GM19455 (cell line): ENCODE results near the gene CEP85.
"Not testable (repeated sequence)": the region's sequence is repeated elsewhere in the genome, so short reads cannot be mapped to it uniquely, and the experiment has no call there.

Experiments used
- ATAC-seq: cut with Tn5 transposase; IDR thresholded peaks from one replicate; pipeline ENCODE4 v1.9.1; 2021; ENCODE audit not compliant: unreplicated experiment

Gene CEP85

DNA sequence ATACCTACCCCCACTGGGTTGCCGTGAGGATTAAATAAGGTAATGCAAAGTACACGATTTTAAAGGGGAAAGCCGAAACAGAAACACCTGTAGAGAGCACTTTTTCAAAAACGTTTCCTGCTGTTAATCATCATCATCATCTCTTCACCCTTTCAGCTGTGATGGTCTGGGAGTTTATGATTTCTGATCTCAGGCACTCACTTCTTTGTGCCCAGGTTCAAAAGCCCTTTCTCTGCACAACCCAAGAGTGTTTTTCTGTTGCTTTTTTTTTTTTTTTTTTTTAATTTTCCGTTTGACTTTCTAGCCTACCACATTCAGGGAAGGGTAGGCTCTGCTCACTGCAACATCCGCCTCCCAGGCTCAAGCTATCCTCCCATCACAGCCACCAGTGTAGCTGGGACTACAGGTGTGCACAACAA, 73.4 kb downstream of the CEP85 start:
- ATAC-seq, result no peak

DNA sequence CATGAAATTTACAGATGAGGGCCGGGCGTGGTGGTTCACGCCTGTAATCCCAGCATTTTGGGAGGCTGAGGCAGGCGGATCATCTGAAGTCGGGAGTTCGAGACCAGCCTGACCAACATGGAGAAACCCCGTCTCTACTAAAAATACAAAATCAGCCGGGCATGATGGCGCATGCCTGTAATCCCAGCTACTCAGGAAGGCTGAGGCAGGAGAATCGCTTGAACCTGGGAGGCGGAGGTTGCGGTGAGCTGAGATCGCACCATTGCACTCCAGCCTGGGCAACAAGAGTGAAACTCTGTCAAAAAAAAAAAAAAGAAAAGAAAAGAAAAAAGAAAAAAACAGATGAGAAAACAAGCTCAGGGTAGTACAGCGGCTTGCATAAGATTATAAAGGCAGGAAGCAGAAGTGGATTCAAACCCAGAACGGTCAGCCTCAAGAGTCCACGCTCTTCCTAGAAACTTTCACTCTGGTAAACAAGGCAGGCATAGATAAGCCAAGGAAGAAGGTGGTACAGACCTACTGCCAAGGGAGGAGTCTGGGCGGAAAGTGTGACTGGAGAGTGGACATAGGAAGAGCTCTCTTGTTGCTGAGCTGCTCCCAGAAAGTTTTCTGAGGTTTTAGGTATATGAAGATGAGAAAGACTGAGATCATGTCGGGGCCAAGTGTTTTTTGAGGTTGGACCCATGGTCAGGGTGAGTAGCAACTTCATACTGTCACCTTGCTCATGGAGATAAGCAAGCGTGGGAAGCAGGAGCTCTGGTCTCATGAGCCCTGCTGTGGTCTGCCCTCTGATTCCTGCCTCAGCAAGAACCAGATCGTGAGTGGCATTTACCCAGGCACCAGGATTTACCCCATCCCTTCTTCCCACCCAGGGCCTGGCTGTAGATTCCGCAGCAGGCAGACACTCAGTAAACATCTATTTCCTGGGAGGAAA, 74.2 kb downstream of the CEP85 start:
- ATAC-seq, result not testable (repeated sequence)

DNA sequence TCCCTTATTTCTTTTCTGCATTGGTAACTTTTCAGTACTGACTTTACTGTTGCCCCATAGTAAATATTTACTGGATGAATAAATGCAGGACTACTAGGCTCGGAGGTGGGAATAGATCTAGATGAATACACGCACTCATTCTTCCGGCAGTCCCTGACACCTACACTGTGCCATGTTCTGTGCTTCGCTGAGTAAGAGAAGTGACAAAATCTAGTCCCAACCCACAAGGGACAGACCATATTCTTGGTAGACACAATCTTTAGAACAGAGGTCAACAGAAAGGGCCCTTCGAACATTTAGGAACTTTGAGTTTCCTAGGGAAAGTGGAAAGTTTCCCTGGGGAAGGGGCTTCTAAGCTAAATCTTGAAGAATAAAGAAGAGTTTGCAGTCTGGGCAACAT, 80.5 kb downstream of the CEP85 start:
- ATAC-seq, result no peak

DNA sequence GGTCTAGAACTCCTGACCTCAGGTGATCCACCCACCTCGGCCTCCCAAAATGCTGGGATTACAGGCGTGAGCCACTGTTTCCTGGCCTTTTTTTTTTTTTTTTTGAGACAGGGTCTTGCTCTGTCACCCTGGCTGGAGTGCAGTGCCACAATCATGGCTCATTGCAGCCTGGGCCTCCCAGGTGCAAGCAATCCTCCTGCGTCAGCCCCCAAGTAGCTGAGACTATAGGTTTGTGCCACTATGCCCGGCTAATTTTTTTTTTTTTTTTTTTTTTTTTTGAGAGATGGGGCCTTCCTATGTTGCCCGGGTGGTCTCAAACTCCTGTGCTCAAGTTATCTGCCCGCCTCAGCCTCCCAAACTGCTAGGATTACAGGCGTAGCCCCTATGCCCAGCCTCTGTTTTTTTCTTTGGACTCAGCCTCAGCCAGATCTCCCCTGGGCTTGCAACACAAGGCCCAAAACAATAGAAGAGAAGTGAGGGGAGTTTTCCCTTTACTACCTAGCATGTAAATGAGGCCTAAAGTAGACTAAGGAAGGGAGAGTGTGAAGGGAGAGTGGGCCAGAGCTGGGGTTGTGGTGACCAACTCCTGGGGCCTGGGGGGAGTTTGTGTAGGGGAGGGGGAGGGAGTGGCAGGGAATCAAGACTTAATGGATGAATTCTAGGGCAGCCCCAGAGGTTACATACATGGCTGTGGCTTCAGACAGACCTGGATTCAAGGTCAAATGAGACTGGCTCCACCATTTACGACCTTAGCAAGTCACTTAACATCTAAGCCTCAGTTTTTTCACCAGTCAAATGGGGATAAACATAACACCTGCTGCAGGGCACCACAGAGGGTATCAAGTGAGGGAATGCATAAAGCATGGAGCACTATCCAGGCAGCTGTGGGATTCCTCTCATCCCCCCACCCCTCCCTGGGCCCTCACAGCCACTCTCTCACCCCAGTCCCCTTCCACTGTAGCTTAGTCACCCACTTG, 82.2 kb downstream of the CEP85 start:
- no peak for ATAC-seq

DNA sequence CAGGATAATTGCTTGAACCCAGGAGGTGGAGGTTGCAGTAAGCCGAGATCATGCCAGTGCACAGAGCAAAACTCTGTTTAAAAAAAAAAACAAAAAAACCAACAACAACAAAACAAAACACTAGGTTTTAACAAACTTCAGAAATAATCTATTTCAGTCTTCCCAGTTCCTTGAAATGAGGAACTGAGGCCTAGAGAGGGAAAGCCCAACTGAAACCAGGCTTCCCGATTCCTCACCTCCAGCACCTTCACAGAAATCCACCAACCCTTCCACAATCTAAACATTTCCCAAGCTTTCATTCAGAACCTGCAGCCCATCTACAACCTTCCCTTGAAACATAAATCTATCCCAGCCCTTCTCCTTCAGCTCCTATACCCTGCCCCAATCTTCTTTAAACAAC, 83.1 kb downstream of the CEP85 start:
- no peak for ATAC-seq

DNA sequence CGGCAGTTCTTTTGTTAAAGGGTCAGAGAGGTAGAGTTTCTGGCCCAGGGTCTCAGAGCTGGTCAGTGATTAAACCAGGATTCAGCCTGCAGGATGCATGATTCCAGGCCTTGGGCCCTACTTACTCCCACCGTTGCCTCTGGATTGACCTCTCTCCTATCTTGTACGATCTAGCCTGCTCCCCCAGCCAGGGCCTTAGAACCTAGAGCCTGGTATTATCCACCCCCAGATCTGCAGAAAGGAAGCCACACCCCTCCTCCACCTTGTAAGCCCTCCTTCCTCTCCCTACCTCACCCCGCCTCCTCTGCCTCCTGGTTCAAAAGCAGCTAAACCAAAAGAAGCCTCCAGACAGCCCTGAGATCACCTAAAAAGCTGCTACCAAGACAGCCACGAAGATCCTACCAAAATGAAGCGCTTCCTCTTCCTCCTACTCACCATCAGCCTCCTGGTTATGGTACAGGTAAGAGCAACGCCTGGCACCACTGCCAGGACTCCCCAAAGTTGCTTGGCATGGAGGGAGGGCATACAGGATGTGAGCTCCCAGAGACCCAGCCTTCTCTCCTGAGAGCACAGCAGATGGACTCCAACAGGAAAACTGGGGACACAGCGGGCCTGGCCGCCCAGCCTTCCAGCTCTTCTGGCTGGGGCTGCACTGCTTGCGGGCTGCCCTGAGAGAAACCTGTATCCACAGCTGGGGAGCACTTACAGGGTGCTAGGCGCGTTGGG, 83.8 kb downstream of the CEP85 start, which contains the start of gene CD52:
CD52 (plus strand) TSS at position 347 of the 726 bp plus-strand sequence; CDS start at position 407, 60 bp downstream.
- no peak for ATAC-seq

DNA sequence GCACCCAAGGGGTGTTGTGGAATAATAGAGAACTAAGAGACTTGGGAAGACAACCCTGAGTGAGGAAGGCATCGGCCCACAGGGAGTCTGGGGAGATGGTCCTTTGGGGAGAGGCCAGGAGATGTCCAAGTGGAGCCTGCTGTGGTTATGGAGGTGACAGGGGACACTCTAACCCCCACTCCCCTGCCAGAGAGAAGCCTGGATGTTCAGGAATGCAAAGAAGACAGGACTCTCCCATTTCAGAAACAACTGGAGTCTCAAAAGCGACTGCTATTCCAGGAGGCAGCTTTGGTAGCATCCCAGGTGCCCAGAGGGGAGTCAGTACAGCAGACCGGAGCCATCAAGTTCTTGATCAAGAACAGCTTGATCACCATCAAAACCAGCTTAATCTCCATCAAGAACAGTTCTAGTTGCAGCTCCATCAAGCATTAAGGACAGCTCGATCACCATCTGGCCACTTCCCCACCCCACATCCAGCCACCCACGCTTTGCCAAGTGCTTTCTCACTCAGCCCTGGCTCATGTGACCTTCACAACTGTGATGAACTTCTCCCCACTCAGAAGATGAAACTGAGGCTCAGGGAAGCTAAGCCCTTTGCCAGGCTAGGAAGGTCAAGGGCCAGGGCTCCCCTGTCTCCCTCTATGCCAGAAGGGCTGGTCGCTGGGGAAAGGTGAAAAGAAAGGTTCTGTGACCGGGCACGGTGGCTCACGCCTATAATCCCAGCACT, 84.5 kb downstream of the CEP85 start:
- no peak for ATAC-seq

DNA sequence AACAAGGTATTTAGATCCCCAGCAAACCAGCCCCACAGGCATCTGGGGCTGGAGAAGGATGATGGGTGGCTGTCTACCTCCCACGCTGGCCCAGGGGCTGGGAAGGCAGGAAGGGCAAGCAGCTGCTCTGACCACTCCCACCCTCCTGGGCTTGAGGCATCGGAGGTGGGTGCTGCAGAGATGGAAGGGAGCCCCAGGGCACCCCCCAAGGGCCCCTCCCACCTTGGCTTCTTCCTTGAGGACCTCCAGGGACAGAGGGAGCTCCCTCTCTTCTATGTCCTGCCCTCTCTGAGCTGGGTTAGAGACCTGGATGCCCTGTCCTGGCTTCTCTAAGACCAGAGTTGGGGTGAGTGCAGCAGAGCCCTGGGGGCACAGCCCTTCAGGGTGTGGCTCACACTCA, 86.9 kb downstream of the CEP85 start:
- ATAC-seq, result no peak

DNA sequence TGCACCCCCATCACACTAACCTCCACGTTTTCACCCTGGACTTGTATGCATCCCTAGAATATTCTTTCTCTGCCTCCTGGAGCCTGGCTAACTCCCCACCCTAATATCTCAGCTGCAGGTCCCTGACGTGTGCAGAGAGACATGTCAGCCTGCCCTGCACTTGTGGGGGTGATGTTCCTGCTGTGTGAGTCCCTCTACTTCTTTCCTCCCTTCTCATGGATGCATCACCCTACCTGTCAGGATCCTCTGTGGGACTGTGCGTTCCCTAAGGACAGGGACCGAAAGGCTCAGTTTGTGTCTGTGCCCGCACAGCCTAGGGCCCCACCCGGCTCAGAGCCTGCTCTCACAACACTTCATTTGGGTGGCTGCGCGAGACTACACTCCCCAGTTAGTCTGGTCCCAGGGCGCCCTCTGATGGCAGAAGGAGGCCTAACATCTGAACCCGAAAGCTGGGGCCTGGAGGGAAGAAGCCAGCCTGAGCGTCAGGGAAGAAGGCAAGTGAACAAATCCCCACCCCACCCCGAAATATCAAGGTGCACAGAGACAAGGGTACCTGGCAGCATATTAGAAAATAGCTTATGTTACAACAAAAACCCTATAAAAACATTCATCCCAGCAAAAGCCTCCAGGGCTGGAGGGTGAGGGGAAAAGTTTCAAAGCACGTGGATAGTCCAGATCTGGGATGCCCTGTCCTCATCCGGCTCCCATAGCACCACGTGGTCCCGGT, 87.5 kb downstream of the CEP85 start:
- ATAC-seq, result no peak

DNA sequence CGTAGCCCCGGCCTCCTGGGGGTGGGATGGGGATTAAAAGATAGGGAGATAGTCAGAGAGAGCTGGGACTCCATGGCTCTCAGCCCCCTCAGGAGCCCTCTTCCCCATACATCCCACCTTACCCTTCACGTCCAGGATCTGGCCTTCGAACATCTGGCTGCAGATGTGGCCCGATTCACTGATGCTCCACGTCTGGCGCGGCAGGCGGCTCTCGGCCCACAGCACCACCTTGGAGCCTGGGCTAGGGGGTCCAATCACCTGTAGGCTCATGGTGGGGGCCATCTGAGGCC, 88.0 kb downstream of the CEP85 start:
- ATAC-seq, result no peak

DNA sequence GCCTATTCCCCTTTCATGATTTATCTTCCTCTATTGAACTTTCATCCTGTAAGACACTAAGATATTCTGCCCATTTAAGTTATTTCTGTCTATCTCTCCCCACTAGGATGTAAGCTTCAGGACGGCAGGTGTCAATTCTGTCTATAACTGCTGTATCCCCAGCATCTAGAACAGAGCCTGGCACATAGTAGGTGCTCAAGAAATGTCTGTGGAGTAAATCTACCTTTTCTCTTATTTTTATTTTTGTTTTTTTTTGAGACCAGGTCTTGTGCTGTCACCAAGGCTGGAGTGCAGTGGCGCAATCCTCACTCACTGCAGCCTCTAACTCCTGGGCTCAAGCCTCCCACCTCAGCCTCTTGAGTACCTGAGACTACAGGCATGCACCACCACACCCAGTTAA, 89.4 kb downstream of the CEP85 start:
- ATAC-seq, result no peak

DNA sequence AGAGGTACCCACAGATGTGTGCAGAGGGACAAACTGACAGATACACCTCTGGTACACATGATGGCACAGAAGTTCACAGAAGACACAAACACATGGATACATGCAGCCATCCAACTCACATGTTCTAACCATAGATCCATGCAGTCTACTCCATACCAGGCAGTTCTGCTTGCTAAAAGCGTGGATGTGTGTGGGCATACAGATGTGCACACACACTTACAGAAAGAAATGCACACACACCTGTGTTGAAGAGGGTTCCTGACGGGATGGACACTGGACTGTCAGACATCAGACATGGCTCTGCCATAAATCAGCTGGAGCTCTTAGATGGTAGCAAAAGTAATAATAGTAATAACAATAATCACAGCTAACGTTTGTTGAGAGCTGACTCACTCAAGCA, 90.5 kb downstream of the CEP85 start:
- no peak for ATAC-seq

DNA sequence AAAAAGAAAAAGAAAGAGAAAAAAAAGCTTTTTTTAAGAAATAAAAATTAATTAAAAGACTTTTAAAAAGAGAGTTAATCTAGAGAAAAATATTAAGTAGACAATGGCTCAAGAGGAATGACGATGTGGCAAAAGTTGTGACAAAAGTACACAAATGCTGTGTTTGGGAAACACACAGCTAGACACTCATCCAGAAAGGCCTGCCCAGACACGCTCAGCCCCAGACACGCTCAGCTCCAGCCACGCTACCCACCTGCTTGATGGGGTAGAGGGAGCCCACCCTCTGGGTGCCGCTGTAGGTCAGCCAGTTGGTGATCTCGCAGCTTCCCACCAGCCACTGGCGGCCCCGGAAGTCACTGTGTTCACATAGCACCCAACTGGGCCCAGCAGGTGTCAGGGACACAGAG, 94.0 kb downstream of the CEP85 start:
- ATAC-seq, result no peak
